HG02678 (cell line): ENCODE data around the gene LPAR6.
A peak's percentile ranks its signal among the peaks of the same experiment; 100 is the strongest.
"Not testable (repeated sequence)": the region's sequence is repeated elsewhere in the genome, so short reads cannot be mapped to it uniquely, and the experiment has no call there.

Experiments used
- ATAC-seq: cut with Tn5 transposase; IDR thresholded peaks from one replicate; pipeline ENCODE4 v1.9.1; 2021; ENCODE audit warnings: mild to moderate bottlenecking, moderate library complexity; ENCODE audit not compliant: unreplicated experiment

LPAR6 gene

GRCh38 chr13:48412881-48413351 is at the start of gene LPAR6:
Gene LPAR6, minus strand, starts transcription at chr13:48413113. Its CDS starts 690 bp downstream, at chr13:48412423.
- no peak for ATAC-seq

DNA sequence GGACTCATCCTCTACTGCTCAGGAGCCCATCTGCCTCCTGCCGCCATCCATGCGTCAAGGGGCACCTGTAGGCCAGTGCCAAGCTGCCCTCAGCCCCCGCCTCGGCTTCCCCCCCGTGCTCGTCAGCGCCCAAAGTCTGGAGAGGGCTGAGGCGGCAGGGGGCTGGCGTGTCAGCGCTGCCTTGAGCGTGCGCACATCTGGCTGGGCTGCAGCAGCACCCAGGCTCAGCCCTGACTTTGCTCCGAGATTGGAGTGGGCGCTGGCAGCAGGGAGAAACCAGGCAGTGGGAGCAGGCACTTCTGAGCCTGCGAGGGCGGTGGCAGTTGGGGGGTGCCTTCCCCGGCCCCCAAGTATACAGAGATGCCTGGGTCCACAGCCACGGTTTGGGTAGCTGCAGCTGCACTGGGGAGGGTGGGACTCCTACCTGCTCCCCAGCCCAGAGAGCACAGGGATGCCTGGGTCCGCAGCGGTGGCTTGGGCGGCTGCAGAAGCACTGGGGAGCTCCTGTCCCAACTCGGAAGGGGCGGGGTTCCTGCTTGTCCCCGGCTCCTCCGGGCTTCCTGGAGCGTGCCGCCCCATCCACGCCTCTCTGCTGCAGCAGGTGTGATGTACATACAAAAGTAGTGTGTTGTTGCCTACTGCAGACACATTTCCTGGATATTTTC is 44.8 kb upstream of the LPAR6 start:
- no peak for ATAC-seq

DNA sequence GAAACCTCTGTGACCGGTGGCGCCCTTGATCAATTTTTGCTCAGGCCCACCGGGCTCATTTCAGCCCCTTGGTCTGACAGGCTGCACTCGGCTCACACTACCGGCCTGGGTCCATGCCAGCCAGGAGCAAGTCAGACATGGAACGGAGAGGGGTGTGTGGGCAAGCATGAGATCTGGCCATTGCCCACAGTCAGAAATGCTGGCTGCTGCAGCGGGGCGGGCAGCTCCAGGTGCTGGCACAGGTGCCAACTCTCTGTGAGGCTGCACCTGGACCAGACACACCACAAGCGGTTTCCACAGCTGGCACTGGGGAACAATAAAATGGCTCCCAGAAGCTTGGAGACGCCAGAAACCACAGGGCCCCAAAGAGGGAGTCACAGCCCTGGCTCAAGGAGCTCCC is 43.6 kb upstream of the LPAR6 start:
- ATAC-seq, result no peak

GRCh38 chr13:48451196-48451595 is 38.3 kb upstream of the LPAR6 start:
- not testable (repeated sequence) for ATAC-seq

GRCh38 chr13:48449656-48450055 is 36.7 kb upstream of the LPAR6 start:
- no peak for ATAC-seq

DNA sequence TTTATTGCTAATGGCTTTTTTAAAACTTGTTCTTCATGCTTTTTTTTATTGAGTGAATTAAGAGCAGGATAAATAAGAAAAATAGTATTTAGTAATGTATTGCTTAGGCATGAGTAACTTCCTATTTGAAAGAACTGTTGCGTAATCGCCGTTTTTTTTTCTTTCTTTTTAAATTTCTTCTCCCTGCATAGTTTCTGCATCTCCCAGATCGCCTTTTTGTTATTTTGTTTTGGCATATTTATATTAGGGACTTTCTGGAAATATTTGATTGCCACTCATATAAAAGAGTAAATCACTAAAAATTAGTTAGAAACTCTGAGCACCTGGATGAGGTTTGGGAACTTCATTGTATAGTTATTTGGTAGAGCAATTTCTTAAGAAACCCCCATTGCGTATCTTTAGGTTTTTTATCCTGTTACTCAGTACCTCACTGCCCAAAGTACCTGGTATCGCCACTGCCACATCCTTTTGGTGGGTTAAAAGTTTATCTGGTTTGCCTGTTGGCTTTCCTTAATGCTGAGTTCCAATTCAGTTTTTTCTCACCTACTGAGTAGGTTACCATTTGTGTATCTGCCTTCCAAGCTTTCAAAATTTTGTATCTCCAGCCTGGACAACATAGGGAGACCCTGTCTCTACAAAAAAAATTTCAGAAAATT is 36.2 kb upstream of the LPAR6 start:
- no peak for ATAC-seq

DNA sequence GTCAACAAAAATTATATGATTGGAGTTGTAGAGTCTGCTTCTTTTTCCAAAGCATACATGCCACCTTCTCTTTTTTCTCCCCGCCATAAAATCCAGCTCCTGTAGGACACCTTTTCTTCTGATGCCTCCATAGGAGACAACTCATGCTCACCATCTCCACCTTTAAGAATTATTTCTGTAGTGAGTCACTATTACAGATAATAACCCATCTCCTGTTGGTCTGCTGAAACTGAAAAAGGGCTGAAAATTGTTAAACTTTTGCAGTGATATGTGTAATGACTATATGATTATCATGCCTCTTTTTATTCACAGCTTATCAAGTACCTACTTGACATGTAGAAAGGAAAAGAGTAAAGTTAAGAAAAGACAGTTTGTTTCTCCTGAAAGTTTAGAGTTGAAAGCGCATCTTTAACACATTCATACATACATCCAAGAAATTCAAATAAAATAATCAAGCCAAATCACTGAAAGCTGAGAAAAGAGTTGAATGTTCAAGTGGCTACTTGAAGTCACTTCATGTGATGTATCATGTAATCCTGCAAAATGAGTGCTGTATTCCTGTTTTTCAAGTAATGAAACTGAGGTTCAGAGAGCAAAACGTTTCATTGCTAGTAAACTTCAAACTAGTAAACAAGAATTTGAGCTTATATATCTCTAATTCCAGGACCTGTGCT is 35.5 kb upstream of the LPAR6 start:
- no peak for ATAC-seq

GRCh38 chr13:48446464-48446863 is 33.6 kb upstream of the LPAR6 start:
- ATAC-seq, result no peak

DNA sequence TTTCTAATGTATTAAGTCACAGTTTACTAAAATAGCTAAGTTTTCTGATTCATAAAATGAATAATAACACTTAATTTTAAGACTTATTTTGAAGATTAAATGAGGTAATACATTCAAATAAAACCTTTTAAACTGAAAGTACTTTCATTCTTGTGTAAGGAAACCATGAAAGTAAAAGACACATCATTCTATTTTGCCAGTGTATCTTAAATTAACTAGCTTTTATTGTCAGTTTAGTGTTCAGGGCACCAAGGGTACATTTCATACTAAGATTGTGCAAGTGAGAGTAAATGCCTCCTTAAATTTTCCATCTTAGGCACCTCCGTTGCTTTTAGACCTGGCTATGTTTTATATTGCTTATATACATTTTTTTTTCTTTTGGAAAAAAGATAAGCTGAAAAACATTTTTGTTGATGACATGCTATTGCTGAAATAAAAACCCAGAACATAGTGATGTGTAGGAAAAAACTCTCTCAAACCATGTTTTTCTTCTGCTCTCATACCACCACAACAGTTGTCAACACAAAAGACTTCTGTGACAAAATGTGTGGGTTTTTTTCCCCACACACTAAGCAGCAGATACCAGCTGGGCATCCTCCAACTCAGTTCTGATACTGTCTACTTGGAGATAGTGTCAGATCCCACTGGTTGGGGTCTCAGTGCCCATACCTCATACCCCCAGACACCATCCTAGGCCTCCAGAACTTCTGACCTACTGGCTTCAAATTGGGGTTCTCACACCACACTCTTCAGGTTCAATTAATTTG is 30.7 kb upstream of the LPAR6 start:
- ATAC-seq, result no peak

- ATAC-seq, result no peak
These were observed 24.5 kb upstream of the LPAR6 start for GRCh38 chr13:48437371-48437770.

DNA sequence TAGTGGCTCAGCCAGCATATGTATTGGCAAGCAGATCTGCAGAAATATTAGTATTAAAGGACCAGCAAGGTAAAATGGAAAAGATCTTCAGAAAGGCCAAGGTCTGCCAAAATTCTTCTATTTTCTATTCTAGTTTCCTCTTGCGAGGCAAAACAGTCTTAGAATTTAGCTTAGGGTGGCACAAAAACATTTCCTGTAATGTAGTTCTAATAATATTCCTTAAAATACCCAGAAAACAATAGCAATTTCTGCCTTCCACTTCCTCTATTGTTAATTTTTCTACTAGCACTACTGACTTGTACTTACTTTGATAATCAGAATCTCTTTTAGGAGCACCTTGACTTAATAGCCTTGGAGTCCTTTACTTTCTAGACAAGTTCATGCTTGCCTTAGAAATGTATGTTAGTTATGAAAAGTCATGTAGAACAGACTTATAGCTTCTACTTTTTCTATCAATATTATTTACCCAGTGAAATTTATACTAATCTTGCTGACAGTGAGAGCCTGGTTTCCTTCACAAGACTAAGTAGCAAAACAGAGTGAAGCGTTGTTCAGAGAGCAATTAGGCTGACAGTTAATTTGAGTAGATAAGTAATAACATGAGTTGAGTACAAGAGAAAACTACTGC is 23.9 kb upstream of the LPAR6 start:
- ATAC-seq, result no peak

- no peak for ATAC-seq
These were observed 21.3 kb upstream of the LPAR6 start for GRCh38 chr13:48434200-48434599.

- no peak for ATAC-seq
These were observed 19.2 kb upstream of the LPAR6 start for GRCh38 chr13:48431987-48432615.

DNA sequence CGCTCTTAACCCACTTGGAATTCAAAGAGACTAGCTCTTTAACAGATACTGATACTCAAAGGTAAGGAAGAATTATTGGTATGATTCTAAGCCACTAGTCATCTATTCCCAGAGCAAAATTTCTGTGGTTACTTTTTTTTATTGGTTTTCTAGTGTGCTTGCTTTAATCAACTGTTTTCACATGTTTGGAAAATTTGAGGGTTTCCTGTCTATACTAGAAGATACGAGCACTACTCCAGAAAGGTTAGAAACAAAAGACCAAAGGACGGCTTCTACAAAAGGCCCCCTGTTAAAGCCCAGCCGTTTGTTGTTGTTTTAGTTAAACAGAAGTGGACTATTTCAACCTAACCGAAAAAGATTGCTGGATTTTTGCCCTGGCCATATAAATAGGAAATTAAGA is 18.5 kb upstream of the LPAR6 start:
- ATAC-seq, result no peak

DNA sequence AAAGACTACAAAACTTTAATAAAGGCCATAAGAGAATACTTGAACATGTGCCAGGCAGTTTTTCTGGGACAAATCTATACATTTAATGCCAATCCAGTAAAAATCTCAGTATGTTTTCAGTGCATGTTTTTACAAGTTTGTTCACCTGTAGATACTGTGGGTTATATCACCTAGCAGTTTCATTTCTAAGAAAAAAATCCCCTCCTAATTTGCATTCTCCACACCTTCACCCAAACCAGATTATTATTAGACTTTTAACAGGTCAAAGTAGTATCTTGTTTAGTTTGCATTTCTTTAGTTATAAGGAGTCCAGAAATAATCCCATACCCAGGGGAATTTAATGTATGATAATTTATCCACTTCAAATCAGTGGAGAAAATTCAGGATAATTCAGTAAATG is 17.0 kb upstream of the LPAR6 start:
- peak; percentile 60 for ATAC-seq

- ATAC-seq, result no peak
These were observed 16.1 kb upstream of the LPAR6 start for GRCh38 chr13:48429036-48429435.

DNA sequence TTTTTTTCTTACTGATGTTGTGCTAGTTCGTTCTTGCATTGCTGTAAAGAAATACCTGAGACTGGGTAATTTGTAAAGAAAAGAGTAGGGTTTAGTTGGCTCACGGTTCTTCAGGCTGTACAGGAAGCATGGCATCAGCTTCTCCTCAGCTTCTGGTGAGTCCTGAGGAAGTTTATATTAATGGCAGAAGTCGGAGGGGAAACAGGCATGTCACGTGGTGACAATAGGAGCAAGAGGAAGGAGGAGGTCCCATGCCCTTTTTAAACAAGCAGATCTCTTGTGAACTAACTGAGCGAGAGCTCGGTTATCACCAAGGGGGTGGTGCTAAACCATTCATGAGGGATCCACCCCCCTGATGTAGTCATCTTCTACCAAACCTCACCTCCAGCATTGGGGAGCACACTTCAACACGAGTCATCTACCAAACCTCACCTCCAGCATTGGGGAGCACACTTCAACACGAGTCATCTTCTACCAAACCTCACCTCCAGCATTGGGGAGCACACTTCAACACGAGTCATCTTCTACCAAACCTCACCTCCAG is 13.9 kb upstream of the LPAR6 start:
- not testable (repeated sequence) for ATAC-seq

DNA sequence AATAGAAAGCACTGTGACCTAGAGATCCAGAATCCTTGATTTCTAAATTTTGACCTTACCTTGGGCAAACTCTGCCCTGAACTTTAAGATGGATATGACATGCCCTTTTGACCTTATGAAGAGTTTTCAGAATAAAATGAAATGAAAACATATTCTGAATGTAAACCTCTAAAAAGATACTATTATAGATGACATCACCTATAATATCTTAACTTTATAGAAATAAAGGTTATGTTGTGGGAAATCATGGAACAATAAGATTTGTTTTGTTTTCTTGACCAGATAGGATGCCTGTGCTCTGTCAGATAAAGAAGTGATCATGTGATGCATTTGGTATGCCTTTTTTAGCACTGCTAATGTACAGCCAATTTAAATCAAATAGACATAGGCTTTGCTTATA is 13.1 kb upstream of the LPAR6 start:
- ATAC-seq, result no peak

GRCh38 chr13:48424212-48424611 is 11.3 kb upstream of the LPAR6 start:
- ATAC-seq, result no peak

DNA sequence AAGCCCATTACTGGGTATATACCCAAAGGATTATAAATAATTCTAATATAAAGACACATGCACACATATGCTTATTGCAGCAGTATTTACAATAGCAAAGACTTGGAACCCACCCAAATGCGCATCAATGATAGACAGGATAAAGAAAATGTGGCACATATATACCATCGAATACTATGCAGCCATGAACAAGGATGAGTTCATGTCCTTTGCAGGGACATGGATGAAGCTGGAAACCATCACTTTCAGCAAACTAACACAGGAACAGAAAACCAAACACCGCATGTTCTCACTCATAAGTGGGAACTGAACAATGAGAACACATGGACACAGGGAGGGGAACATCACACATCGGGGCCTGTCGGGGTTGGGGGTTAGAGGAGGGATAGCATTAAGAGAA is 9.1 kb upstream of the LPAR6 start:
- ATAC-seq, result not testable (repeated sequence)
